ENCODE data around the gene SDC4.
A peak's percentile ranks its signal among the peaks of the same experiment; 100 is the strongest.

SDC4 gene

DNA sequence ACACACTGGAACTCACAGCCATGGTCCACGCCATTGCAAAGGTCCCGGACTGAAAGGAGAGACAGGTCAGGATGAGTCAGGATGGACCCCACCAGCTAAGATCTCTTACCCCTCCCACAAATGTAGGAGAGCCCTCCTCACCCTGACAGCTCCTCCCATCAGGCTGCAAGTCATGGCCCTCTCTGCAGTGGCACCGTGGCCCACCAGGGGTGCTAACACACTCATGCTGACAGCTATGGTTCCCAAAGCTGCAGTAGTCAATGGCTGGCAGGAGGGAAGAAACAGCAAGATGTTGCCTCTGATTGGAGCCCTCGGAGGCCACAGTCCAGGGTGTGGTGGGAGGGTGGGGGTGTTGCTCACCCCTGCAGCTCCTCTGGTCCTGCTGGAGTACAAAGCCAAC lies 47.3 kb downstream of the SDC4 start:
- Histone ChIP-seq H3K27me3 (ENCODE audit: low read depth, low read length) (peaks cover 18% of the 10 kb centered on the region), H3K9me3 (ENCODE audit: control insufficient read depth in 1 of 2, low read length in 2 of 2) (no peaks in the 10 kb centered on the region), H3K27ac (ENCODE audit: low read length) (no peak overlapping the region), H3K4me3 (ENCODE audit: low read depth in 1 of 2, low read length in 2 of 2) (no peak overlapping the region), H3K36me3 (ENCODE audit: control insufficient read depth in 1 of 2, insufficient read depth in 2 of 2, low read length in 2 of 2) (no peaks in the 10 kb centered on the region), H3K4me1 (ENCODE audit: control insufficient read depth in 1 of 2, insufficient read depth in 2 of 2, low read length in 2 of 2) (peaks cover 0 to 3% of the 10 kb centered on the region in 2 donors)

DNA sequence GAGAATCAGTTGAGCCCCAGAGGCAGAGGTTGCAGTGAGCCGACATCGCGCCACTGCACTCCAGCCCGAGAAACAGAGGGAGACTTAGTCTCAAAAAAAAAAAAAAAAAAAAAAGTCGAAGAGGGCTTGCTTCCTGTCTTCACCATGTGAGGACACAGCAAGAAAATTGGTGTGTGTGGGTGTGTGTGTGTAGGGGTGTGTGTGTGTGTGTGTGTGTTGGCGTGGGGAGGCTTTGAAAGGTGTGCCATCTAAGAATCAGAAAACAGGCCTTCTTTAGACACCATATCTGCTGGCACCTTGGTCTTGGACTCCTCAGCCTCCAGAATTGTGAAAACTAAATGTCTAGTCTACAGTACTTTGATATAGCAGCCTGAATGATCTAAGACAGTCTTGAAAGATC lies 48.4 kb downstream of the SDC4 start:
- Histone ChIP-seq H3K27me3 (ENCODE audit: low read depth, low read length) (peaks cover 14% of the 10 kb centered on the region), H3K27ac (ENCODE audit: low read length) (no peak overlapping the region), H3K4me1 (ENCODE audit: control insufficient read depth in 1 of 2, insufficient read depth in 2 of 2, low read length in 2 of 2) (peaks cover 0 to 3% of the 10 kb centered on the region in 2 donors), H3K4me3 (ENCODE audit: low read depth in 1 of 2, low read length in 2 of 2) (no peak overlapping the region), H3K36me3 (ENCODE audit: control insufficient read depth in 1 of 2, insufficient read depth in 2 of 2, low read length in 2 of 2) (no peaks in the 10 kb centered on the region), H3K9me3 (ENCODE audit: control insufficient read depth in 1 of 2, low read length in 2 of 2) (no peaks in the 10 kb centered on the region)

DNA sequence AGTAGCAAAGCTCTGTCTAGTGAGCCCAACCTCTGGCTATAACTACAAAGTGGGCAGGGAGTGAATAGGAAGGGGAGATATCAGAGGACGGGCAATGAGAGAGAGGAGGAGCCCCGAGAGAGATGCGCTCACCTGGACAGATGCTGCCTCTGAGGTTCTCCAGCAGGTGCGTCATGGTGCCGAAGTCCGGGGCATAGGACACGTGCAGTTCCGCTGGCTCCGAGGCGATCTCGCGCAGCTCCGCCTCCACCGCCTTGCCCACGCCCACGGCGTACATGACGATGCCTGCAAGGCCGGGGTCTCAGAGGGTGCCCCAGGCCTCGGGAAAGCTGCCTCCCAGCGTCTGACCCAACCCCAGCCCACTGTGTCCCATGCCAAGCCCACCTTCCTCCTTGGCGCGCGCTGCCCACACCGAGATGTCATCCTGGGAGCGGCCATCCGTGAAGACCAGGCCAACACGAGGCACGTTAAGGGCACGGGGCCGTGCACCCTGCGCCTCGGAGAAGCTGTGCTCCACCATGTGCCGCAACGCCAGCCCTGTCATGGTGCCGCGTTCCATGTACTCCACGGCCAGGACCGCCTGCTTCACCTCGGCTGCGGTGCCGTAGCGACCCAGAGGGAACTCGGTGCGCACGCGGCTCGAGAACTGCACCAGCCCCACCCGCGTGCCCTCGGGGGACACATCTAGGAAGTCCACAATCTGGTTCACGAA lies 50.3 kb downstream of the SDC4 start:
- Histone ChIP-seq H3K4me1 (ENCODE audit: control insufficient read depth in 1 of 2, insufficient read depth in 2 of 2, low read length in 2 of 2) (peaks cover 0 to 7% of the 10 kb centered on the region in 2 donors), H3K9me3 (ENCODE audit: control insufficient read depth in 1 of 2, low read length in 2 of 2) (no peaks in the 10 kb centered on the region), H3K27me3 (ENCODE audit: low read depth, low read length) (peaks cover 3% of the 10 kb centered on the region), H3K36me3 (ENCODE audit: control insufficient read depth in 1 of 2, insufficient read depth in 2 of 2, low read length in 2 of 2) (no peaks in the 10 kb centered on the region), H3K4me3 (ENCODE audit: low read depth in 1 of 2, low read length in 2 of 2) (no peak overlapping the region), H3K27ac (ENCODE audit: low read length) (no peak overlapping the region)

DNA sequence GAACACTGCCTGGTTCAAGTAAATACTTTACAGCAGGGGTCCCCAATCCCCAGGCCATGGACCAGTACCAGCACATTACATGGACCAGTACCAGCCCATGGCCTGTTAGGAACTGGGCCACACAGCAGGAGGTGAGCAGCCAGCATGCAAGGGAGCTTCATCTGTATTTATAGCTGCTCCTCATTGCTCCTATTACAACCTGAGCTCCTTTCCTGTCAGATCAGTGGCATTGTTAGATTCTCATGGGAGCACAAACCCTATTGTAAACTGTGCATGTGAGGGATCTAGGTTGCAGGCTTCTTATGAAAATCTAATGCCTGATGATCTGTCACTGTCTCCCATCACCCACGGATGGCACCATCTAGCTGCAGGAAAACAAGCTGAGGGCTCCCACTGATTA lies 53.6 kb downstream of the SDC4 start:
- H3K27ac ChIP-seq (ENCODE audit: low read length) = no peak overlapping the region
- H3K4me1 ChIP-seq (ENCODE audit: control insufficient read depth in 1 of 2, insufficient read depth in 2 of 2, low read length in 2 of 2) = peaks cover 0 to 9% of the 10 kb centered on the region in 2 donors
- peaks cover 3% of the 10 kb centered on the region for H3K27me3 ChIP-seq (ENCODE audit: low read depth, low read length)
- no peaks in the 10 kb centered on the region for H3K9me3 ChIP-seq (ENCODE audit: control insufficient read depth in 1 of 2, low read length in 2 of 2)
- H3K4me3 ChIP-seq (ENCODE audit: low read depth in 1 of 2, low read length in 2 of 2) = no peak overlapping the region
- H3K36me3 ChIP-seq (ENCODE audit: control insufficient read depth in 1 of 2, insufficient read depth in 2 of 2, low read length in 2 of 2) = no peaks in the 10 kb centered on the region

DNA sequence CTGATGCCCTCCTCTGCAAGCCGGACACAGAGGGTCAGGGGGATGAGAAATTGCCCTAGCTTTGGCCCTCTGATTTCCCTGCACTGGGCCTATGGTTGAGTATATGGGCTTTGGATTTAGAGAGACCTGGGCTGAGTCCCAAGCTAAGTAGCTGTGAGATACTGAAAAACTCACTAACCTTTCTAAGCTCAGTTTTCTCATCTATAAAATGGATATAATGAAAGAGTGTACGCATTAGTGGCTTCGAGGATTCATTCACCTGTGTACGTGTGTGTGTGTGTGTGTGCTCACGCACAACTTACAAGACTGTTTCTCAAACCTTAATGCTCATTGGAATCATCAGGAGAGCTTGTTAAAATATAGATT lies 54.2 kb downstream of the SDC4 start:
- H3K4me1 ChIP-seq (ENCODE audit: control insufficient read depth in 1 of 2, insufficient read depth in 2 of 2, low read length in 2 of 2) = peaks cover 0 to 9% of the 10 kb centered on the region in 2 donors
- peak overlapping the region; percentile 39 to 74 for H3K4me3 ChIP-seq (ENCODE audit: low read depth in 1 of 2, low read length in 2 of 2)
- H3K9me3 ChIP-seq (ENCODE audit: control insufficient read depth in 1 of 2, low read length in 2 of 2) = no peaks in the 10 kb centered on the region
- H3K27me3 ChIP-seq (ENCODE audit: low read depth, low read length) = peaks cover 3% of the 10 kb centered on the region
- no peak overlapping the region for H3K27ac ChIP-seq (ENCODE audit: low read length)
- no peaks in the 10 kb centered on the region for H3K36me3 ChIP-seq (ENCODE audit: control insufficient read depth in 1 of 2, insufficient read depth in 2 of 2, low read length in 2 of 2)

DNA sequence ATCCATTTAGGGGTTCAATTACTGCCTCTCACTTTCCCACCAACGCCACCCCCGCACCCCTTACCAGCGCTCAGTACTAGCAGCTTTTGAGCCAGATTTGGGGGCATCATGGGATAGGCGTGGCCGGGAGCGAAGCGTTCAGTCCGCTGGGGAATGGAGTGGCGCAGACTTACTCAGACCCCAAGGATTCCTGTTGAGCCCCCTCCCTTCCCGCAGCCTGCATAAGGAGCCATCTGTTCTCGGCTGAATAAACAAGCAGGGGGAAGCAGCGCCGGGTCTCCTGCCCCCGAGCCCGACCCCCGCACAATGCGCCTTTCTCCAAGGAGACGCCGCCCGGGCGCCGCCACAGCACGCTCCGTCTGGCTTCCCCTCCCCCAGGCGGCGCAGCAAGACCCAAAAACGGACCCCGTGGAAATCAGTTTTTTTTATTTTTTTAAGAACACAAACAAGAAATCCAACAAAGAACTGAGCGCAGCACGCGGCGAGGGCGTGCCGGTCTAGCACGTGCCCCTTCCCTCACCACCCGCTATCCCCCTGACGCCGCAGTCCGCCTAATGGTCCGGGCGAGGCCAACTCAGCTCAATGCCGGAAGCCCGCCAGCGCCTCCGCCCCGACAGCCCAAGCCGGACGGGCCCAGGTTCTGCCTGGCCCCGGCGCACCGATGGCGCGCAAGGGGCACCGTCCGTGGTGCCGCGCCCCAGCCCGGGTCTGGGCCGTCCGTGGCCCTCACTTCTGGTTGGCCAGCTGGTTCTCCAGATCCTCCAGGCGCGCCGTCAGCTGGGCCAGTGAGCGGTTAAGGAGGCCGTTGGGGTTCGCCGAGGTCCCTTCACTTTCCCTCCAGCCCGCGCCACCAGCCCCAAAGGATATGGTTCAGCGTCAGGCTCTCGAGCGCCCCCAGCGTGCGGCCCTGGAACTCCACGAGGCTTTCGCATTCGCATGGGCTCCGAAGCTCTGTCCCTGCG lies 54.9 kb downstream of the SDC4 start:
- H3K27me3 ChIP-seq (ENCODE audit: low read depth, low read length) = peaks cover under 1% of the 10 kb centered on the region
- H3K4me3 ChIP-seq (ENCODE audit: low read depth in 1 of 2, low read length in 2 of 2) = peak overlapping the region; percentile 39 to 74
- H3K27ac ChIP-seq (ENCODE audit: low read length) = no peak overlapping the region
- H3K4me1 ChIP-seq (ENCODE audit: control insufficient read depth in 1 of 2, insufficient read depth in 2 of 2, low read length in 2 of 2) = peaks cover 0 to 9% of the 10 kb centered on the region in 2 donors
- H3K9me3 ChIP-seq (ENCODE audit: control insufficient read depth in 1 of 2, low read length in 2 of 2) = no peaks in the 10 kb centered on the region
- no peaks in the 10 kb centered on the region for H3K36me3 ChIP-seq (ENCODE audit: control insufficient read depth in 1 of 2, insufficient read depth in 2 of 2, low read length in 2 of 2)

DNA sequence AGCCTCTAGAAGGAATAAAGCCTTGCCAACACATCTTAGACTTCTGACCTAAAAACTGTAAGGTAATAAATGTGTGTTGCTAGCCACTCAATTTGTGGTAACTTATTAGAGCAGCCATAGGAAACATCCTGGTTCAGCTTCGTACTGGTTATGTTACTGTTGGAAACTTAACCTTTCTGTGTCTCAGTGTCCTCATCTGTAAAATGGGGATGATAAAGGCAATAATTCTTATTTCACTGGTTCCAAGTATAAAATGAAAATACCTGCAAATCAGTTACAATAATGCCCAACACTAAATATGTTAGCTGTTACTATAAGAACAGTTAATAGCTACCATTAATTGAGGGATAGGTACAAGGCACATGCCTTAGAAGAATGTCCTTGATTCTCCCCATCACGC lies 55.9 kb downstream of the SDC4 start:
- H3K36me3 ChIP-seq (ENCODE audit: control insufficient read depth in 1 of 2, insufficient read depth in 2 of 2, low read length in 2 of 2) = no peaks in the 10 kb centered on the region
- peaks cover 0 to 9% of the 10 kb centered on the region in 2 donors for H3K4me1 ChIP-seq (ENCODE audit: control insufficient read depth in 1 of 2, insufficient read depth in 2 of 2, low read length in 2 of 2)
- no peaks in the 10 kb centered on the region for H3K9me3 ChIP-seq (ENCODE audit: control insufficient read depth in 1 of 2, low read length in 2 of 2)
- no peak overlapping the region for H3K27ac ChIP-seq (ENCODE audit: low read length)
- H3K4me3 ChIP-seq (ENCODE audit: low read depth in 1 of 2, low read length in 2 of 2) = no peak overlapping the region
- no peaks in the 10 kb centered on the region for H3K27me3 ChIP-seq (ENCODE audit: low read depth, low read length)

DNA sequence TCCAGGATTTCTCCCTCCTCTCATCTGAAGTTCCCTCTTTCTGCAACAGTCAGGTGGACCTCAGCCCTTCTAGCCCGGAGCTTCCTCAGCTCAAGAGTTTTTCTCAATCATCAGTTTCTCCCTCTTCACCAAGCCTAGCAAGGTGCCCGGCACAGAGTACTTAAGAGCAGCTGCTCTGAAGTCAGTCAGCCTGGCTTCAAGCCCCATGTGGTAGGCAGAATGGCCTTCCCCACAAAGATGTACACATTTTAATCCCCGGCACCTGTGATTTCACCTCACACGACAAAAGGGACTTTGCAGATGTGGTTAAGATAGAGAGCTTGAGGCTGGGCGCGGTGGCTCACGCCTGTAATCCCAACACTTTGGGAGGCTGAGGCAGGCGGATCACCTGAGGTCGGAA lies 56.7 kb downstream of the SDC4 start:
- Histone ChIP-seq H3K27ac (ENCODE audit: low read length) (no peak overlapping the region), H3K36me3 (ENCODE audit: control insufficient read depth in 1 of 2, insufficient read depth in 2 of 2, low read length in 2 of 2) (no peaks in the 10 kb centered on the region), H3K4me3 (ENCODE audit: low read depth in 1 of 2, low read length in 2 of 2) (no peak overlapping the region), H3K27me3 (ENCODE audit: low read depth, low read length) (no peaks in the 10 kb centered on the region), H3K4me1 (ENCODE audit: control insufficient read depth in 1 of 2, insufficient read depth in 2 of 2, low read length in 2 of 2) (peaks cover 0 to 9% of the 10 kb centered on the region in 2 donors), H3K9me3 (ENCODE audit: control insufficient read depth in 1 of 2, low read length in 2 of 2) (no peaks in the 10 kb centered on the region)

DNA sequence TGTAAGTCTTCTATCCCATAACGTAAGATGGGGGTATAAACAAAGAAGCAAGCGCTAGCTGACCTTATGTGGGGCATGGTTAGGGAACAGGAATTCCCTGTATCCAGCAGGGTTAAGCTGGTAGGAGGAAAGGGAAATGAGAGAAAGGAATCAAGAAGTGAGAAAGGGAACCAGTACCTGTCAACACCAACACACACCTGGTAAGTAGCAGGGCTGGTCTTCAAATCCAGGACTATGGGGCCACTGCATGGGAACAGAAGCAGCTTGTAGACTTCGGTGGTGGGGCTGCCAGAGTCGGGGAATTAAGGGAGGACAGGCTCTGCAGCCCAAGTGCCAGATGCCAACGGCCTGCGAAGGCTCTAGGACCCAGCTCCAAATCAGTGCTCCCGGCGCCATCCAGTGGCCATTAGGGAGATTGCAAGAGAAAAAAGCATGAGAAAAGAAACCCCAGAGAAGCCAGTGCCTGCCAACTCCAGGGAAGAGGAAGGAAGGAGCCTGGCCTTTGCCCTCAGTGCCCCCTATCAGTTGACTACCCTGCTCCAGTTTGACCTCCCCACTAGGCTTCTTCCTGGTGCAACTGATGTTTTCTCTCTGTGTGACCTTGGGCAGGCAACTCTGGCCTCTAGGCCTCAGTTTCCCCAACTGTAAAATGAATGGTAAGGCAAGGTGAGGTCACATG lies 57.4 kb downstream of the SDC4 start:
- Histone ChIP-seq H3K27me3 (ENCODE audit: low read depth, low read length) (no peaks in the 10 kb centered on the region), H3K9me3 (ENCODE audit: control insufficient read depth in 1 of 2, low read length in 2 of 2) (no peaks in the 10 kb centered on the region), H3K4me3 (ENCODE audit: low read depth in 1 of 2, low read length in 2 of 2) (no peak overlapping the region), H3K27ac (ENCODE audit: low read length) (no peak overlapping the region), H3K36me3 (ENCODE audit: control insufficient read depth in 1 of 2, insufficient read depth in 2 of 2, low read length in 2 of 2) (no peaks in the 10 kb centered on the region), H3K4me1 (ENCODE audit: control insufficient read depth in 1 of 2, insufficient read depth in 2 of 2, low read length in 2 of 2) (peaks cover 0 to 9% of the 10 kb centered on the region in 2 donors)

DNA sequence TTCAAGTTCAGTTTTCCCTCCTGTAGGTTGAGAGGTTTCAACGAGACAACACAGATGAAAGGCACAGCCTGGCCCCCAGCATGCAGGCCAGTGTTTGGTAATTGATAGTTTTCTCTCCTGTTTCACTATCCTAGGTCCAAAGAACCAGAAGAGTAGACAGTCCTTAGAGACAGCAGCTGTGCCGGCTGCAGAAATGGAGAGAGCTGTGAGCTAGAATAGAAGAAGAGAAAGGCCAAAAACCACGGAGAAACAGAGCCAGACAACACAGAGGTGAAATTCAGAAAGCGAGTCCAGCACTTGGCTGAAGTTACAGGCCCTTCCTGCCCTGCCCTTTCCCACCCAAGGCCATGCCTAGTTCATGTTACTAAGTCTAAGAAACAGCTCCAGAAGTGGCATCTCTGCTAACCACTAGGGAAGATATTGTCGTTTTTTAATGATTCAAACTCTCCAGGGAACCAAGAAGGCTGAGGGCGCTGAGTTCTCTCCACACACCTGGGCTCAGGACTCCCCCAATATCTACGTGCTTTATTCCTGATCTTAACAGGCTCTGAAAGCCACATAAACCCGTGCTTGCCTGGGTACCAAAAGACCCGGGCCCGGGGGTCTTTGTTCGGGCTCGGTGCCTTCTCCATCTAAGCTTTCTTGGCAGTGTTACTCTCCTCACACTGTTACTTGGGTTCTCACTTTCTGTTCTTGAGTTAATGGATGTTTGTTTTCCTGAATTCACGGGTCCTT lies 58.1 kb downstream of the SDC4 start:
- H3K4me3 ChIP-seq (ENCODE audit: low read depth in 1 of 2, low read length in 2 of 2) = no peak overlapping the region
- H3K36me3 ChIP-seq (ENCODE audit: control insufficient read depth in 1 of 2, insufficient read depth in 2 of 2, low read length in 2 of 2) = no peaks in the 10 kb centered on the region
- H3K27ac ChIP-seq (ENCODE audit: low read length) = no peak overlapping the region
- no peaks in the 10 kb centered on the region for H3K9me3 ChIP-seq (ENCODE audit: control insufficient read depth in 1 of 2, low read length in 2 of 2)
- no peaks in the 10 kb centered on the region for H3K27me3 ChIP-seq (ENCODE audit: low read depth, low read length)
- H3K4me1 ChIP-seq (ENCODE audit: control insufficient read depth in 1 of 2, insufficient read depth in 2 of 2, low read length in 2 of 2) = peaks cover 0 to 9% of the 10 kb centered on the region in 2 donors

Measured in muscle layer of duodenum (tissue), 2 donors.